ENCODE results near the gene EAF1.
"Not testable (repeated sequence)": the region's sequence is repeated elsewhere in the genome, so short reads cannot be mapped to it uniquely, and the experiment has no call there.

EAF1 gene

DNA sequence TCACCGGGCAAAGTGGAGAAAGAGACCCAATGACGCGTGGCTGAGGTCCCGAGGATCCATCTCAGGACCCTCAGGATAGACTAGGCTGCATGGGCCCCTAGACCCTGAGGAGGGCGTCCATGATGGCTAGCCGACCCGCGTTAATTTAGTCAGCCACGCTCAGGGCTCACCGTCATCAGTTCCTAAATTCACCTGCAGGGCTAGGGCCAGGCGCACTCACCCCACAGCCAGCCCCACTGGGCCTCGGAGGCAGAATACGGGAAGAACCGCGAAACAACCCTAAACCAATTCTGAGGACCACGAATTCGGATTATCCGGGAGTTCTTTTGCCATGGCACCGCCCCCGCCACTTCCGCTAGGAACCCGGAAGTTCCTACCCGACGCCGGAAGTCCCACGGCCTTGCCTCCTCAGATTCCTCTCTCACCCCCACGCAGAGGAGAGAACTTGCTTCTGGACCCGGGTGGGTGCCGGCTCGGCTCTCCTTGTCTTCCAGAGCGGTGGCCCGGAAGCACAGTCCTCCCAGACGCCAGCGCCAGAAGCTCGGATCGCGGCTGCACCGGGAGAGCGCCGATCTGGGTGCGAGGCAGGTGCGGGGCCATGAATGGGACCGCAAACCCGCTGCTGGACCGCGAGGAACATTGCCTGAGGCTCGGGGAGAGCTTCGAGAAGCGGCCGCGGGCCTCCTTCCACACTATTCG is at the start of gene EAF1, which contains the start of gene METTL6:
Gene EAF1 (plus strand): TSS at position 417 of the 699 bp plus-strand sequence. CDS start 182 bp downstream, at position 599.
Gene METTL6 (minus strand): TSS at position 363 of the 699 bp plus-strand sequence. CDS start 1,033 bp downstream, outside the sequence.
- no peak for DNase-seq

GRCh38 chr3:15377961-15378791 is 49.2 kb upstream of the EAF1 start:
- DNase-seq, result peak; percentile 52

DNA sequence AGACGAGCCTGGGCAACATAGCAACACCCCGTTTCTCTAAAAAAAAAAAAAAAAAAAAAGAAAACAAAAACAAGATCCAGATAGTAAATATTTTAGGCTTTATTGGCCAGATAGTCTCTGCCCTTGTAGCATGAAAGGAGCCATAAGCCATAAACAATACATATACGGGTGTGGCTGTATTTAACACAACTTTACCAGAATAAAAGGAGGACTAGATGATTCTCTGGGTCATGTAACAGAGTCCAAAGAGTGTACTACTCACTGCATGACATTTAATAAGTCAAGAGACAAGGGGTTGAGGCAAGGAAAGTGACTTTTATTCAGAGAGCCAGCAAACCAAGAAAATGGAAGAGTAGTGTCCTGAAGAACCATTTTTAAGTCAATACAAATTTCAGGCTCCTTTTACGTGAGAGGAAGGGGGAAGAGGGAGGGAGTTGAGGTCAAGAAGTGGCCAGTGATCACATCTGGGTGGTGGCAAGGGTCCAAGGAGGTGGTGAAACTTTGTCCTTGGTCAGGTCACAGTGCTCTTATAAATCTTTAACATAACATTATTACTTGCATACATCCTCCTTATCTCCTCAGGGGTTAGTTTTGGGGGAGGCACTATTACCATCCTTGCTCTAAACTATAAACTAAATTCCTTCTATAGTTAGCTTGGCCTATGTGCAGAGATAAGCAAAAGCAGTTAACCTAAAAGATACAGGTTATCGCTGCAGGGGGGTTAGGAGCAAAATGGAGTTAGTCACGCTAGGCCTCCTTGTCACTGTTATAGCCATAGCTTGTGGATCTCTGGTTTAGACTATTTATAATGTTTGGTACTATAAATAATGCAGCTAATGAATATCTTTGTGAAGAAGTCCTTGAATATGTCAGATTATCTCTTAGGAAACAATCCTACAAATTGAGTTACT is 46.2 kb upstream of the EAF1 start:
- DNase-seq, result no peak

- DNase-seq, result no peak
These were observed 44.9 kb upstream of the EAF1 start for GRCh38 chr3:15382405-15382923.

DNA sequence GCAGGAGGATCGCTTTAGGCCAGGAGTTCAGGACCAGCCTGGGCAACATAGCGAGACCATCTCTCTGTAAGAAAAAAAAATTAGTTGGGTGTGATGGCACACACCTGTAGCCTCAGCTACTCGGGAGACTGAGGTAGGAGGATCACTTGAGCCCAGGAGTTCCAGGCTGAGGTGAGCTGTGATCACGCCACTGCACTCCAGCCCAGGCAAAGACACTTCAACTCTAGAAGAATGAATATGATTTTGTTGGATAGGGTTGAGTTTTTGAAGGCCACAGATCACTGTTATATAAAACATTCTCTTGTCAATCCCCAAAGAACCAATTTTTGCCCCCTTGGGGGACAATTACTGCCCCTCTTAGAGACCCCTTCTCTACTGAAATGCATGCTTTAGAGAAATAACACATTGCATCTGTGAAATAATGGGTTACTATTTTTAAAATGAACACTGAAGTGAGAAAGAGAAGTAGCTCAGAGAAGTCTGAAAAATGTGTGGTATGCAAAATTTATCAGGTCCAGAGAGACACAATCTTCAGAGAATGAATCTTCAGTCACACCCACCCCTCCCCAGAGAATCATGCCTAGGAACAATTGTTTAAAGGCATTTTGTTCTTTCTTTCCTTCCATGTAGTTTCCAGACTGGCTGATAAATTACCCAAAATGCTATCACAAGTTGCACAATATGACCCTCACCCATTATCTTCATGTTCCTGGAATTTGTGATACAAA is 42.7 kb upstream of the EAF1 start:
- DNase-seq, result no peak

- not testable (repeated sequence) for DNase-seq
These were observed 42.1 kb upstream of the EAF1 start for GRCh38 chr3:15385238-15385695.

- no peak for DNase-seq
These were observed 41.3 kb upstream of the EAF1 start for GRCh38 chr3:15385901-15386653.

- not testable (repeated sequence) for DNase-seq
These were observed 40.8 kb upstream of the EAF1 start for GRCh38 chr3:15386654-15386955.

GRCh38 chr3:15387171-15387581 is 40.2 kb upstream of the EAF1 start:
- no peak for DNase-seq

GRCh38 chr3:15387735-15388134 is 39.7 kb upstream of the EAF1 start:
- DNase-seq, result no peak

- DNase-seq, result not testable (repeated sequence)
These were observed 39.1 kb upstream of the EAF1 start for GRCh38 chr3:15388335-15388734.

DNA sequence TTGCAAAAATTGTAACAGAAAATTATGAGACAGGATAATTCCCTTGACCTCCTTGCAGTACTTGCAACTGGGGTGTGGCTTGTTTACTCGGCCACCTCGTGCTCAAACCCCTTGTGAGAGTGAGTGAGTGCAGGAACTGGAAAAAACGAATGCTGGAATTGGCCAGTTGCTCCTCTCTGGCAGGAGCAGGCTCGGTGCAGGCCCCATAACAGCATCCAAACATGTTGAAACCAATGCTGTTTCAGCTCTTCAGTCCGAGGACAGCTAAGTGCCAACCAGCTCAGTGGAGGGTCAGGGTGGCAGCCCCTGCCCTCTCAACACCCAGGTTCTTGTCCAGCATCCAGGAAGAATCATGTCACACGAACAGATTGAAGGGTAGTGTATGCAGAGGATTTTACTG is 36.9 kb upstream of the EAF1 start:
- DNase-seq, result no peak

DNA sequence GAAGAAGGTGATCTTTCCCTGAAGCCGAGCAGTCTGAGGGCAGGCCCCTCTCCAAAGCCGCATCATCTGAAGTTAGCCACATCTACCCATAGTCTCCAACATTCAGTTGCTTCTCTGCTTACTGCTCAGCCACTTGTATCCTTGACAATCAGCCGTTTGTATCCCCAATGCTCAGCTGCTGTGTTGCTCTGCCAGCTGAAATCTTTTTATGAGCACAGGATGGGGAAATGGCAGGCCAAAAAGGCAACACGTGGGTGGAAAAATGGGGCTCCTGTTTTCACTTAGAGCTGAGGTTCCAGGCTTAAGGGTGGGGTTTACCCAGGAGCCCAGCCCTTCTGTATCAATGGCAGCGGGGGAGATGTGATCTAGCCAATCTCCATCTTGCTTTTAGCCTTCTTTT is 36.4 kb upstream of the EAF1 start:
- DNase-seq, result no peak

DNA sequence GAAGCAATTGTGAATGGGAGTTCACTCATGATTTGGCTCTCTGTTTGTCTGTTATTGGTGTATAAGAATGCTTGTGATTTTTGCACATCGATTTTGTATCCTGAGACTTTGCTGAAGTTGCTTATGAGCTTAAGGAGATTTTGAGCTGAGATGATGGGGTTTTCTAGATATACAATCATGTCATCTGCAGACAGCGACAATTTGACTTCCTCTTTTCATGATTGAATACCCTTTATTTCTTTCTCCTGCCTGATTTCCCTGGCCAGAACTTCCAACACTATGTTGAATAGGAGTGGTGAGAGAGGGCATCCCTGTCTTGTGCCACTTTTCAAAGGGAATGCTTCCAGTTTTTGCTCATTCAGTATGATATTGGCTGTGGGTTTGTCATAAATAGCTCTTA is 34.1 kb upstream of the EAF1 start:
- DNase-seq, result not testable (repeated sequence)

- DNase-seq, result not testable (repeated sequence)
These were observed 28.7 kb upstream of the EAF1 start for GRCh38 chr3:15398731-15399133.

- DNase-seq, result no peak
These were observed 27.4 kb upstream of the EAF1 start for GRCh38 chr3:15399970-15400369.

DNA sequence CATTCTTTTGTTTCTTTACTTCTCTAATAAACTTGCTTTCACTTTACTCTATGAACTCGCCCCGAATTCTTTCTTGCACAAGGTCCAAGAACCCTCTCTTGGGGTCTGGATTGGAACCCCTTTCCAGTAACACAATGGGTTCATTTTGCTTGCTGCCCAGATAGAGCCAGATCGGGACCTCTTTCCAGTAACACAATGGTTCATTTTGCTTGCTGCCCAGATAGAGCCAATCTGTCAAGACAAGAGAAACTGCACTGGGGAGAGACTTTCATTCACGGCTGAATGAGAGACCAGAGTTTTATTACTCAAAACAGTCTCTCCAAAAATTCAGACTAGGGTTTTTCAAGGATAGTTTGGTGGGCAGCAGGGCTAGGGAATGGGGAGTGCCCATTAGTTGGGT is 25.5 kb upstream of the EAF1 start:
- DNase-seq, result no peak

DNA sequence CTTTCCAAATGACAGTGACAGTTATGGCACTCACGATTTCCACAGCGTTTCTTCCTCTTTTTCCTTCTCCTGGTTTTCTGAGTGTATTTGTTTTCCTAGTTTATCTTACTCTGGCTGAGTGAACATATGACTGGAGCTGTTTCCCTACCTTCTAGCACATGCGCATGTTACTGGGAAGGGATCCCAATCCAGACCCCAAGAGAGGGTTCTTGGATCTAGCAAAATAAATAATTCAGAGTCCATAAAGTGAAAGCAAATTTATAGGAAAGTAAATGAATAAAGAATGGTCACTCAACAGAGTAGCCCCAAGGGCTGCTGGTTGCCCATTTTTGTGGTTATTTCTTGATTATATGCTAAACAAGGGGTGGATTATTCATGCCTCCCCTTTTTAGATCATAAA is 23.9 kb upstream of the EAF1 start:
- DNase-seq, result no peak

DNA sequence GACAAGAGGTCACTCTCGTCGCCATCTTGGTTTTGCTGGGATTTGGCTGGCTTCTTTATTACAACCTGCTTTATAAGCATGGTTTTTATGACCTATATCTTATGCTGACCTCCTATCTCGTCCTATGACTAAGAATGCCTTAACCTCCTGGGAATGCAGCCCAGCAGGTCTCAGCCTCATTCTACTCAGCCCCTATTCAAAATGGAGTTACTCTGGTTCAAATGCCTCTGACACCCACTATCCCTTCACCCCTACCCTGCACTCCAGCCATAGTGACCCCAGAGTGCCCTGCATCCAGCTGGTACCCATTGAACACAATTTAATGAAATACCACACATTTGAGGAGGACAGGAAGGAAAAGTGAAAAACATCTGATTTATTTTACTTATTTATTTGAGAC is 23.4 kb upstream of the EAF1 start:
- DNase-seq, result no peak

- DNase-seq, result no peak
These were observed 22.6 kb upstream of the EAF1 start for GRCh38 chr3:15404767-15405166.

DNA sequence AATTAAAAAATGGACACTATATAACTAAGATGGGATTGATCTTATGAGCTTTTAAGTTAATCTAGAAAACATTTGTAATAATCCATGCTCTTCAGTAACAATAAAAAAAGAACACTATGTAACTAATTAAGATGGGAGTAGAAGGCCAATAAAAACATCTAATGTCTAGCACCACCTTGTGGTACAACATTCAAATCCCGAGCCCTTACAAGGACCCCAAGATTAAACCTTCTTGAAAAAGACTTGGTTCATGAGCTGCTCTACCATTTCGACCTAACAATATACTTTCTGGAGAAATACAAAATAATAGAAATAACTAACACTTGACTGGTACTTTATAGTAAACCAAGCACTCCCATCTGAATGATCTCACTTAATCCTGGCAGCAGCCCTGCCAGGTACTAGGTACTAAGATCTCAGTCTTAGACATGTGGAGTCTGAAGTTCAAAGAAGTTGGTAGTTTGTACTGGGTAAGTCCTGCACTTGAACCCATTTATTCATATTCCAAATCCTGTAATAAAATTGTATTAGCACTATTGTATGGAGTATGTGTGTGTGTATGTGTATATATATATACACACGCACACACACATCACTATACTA is 21.8 kb upstream of the EAF1 start:
- no peak for DNase-seq
